ENCODE measurements around the gene SYT8. TPM values are rescaled to one million over a fixed set of nuclear protein-coding genes. Genes with fewer than 3 reads are reported as not detected.
"Not testable (repeated sequence)": the region's sequence is repeated elsewhere in the genome, so short reads cannot be mapped to it uniquely, and the experiment has no call there.

SYT8 gene
- total RNA-seq, 2 experiments from 2014 or later = not detected

DNA sequence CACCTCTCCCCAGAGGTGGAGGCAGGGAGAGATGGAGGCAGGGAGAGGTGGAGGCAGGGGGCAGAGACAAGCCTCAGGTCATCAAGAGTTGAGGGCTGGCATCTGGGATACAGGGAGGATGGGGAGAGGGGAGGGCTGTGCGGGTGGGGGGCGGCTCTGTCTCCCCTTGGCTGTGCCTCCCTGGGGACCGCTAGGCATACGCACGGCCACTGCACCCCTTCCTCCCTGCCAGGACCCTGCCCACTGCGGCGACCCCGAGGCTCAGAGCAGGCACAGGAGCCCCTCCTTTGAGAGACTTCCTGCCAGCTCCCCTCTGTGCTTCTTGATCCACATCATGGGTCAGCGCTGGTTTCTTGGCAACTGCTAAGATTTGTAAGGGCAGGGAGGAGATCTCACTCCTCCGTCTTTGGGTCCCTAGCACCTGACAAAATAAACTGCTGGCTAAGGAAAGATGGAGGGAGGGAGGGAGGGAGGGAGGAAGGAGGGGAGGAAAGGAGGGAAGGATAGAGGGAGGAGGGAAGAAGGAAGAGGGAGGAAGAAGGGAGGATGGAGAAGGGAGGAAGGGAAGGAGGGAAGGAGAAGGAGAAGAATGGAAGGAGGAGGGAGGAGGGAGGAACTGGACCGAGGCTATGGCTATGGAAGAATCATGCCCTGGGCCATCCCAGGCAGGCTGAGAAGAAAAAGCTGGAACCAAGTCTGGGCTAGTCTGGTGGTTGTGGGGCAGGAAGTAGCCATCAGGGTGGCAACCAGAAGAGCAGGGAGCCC is 38.4 kb downstream of the SYT8 start:
- Histone ChIP-seq H3K9me3 (ENCODE audit: low read length) (no peaks in the 10 kb centered on the region), H3K4me1 (ENCODE audit: insufficient read depth, low read length, poor library complexity, severe bottlenecking) (no peaks in the 10 kb centered on the region), H3K27ac (ENCODE audit: low read depth, low read length, poor library complexity, severe bottlenecking) (no peak overlapping the region), H2AFZ (ENCODE audit: low read length) (no peak overlapping the region), H3K79me2 (ENCODE audit: insufficient read depth, low read depth, low read length) (no peaks in the 10 kb centered on the region), H3K9me2 (ENCODE audit: insufficient read depth, low read length) (no peaks in the 10 kb centered on the region), H3K4me2 (ENCODE audit: low read length) (no peak overlapping the region), H4K20me1 (ENCODE audit: insufficient read depth, low read length) (no peaks in the 10 kb centered on the region; the same call in 1 of the 2 replicates), H3K4me3 (ENCODE audit: low read depth, low read length, poor library complexity, severe bottlenecking) (no peak overlapping the region), H3K36me3 (ENCODE audit: insufficient read depth, low read length) (no peaks in the 10 kb centered on the region)
- ChIA-PET POLR2A (no interaction called here), CTCF (ENCODE audit: unreplicated experiment) (no interaction called here)
- TF ChIP-seq EZH2phosphoT487 (IDR thresholded peaks at IDR 0.05; ENCODE audit: borderline replicate concordance, low read depth, low read length) = no peak
- TF ChIP-seq, protein P1, sequence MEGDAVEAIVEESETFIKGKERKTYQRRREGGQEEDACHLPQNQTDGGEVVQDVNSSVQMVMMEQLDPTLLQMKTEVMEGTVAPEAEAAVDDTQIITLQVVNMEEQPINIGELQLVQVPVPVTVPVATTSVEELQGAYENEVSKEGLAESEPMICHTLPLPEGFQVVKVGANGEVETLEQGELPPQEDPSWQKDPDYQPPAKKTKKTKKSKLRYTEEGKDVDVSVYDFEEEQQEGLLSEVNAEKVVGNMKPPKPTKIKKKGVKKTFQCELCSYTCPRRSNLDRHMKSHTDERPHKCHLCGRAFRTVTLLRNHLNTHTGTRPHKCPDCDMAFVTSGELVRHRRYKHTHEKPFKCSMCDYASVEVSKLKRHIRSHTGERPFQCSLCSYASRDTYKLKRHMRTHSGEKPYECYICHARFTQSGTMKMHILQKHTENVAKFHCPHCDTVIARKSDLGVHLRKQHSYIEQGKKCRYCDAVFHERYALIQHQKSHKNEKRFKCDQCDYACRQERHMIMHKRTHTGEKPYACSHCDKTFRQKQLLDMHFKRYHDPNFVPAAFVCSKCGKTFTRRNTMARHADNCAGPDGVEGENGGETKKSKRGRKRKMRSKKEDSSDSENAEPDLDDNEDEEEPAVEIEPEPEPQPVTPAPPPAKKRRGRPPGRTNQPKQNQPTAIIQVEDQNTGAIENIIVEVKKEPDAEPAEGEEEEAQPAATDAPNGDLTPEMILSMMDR (conservative IDR thresholded peaks at IDR 0.05; ENCODE audit: low read length) = no peak
- DNase-seq (ENCODE audit: low spot score) = no peak
- BruUV-seq (replicated peaks) = no TSS peak
- intact Hi-C loops (cut with micrococcal nuclease; ENCODE audit: unreplicated experiment) = no loop called here

DNA sequence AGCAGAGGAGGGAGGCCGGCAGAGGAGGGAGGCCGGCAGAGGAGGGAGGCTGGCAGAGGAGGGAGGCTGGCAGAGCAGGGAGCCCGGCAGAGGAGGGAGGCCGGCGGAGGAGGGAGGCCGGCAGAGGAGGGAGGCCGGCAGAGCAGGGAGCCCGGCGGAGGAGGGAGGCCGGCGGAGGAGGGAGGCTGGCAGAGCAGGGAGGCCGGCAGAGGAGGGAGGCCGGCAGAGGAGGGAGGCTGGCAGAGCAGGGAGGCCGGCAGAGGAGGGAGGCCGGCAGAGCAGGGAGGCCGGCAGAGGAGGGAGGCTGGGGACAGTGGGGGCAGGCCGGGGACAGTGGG is 39.0 kb downstream of the SYT8 start:
- H3K79me2 ChIP-seq (ENCODE audit: insufficient read depth, low read depth, low read length); H3K9me3 ChIP-seq (ENCODE audit: low read length); H2AFZ ChIP-seq (ENCODE audit: low read length); POLR2A ChIA-PET; H3K4me2 ChIP-seq (ENCODE audit: low read length); CTCF ChIA-PET (ENCODE audit: unreplicated experiment); H3K36me3 ChIP-seq (ENCODE audit: insufficient read depth, low read length); H3K4me1 ChIP-seq (ENCODE audit: insufficient read depth, low read length, poor library complexity, severe bottlenecking); intact Hi-C loops (cut with micrococcal nuclease; ENCODE audit: unreplicated experiment); BruUV-seq (replicated peaks); H3K4me3 ChIP-seq (ENCODE audit: low read depth, low read length, poor library complexity, severe bottlenecking); H4K20me1 ChIP-seq (ENCODE audit: insufficient read depth, low read length); DNase-seq (ENCODE audit: low spot score); H3K9me2 ChIP-seq (ENCODE audit: insufficient read depth, low read length); H3K27ac ChIP-seq (ENCODE audit: low read depth, low read length, poor library complexity, severe bottlenecking): not testable (repeated sequence)

DNA sequence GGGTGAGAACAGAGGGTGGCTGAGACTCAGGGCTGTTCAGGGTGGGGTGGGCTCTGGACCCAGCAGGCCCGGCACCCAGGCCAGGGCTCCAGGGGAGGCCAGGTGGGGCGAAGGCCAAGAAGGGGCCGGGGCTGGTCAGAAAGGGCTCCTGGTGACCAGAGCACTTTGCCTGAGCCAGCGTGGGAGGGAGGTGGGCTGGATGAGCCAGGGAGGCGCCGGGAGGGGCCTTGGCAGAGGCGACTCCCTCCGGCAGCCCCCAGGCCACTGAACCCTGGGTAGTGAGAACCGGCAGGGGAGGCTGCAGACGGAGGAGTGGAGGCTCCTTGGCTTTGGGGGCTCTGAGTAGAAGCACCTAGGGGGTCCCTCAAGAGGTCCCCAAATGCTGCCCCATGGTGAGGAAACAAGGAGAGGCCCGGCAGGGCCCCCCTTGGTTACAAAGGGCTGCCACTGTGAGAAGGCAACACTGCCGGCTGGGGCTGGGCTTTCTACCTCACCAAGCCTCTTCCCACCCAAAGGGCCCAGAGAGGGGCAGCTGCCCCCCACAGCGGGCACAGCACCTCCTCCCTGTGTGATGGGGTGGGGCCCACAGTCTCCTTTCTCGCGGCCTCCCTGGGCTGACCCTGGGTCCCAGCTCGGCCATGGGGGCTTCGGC is 39.8 kb downstream of the SYT8 start:
- H3K4me2 ChIP-seq (ENCODE audit: low read length); POLR2A ChIA-PET; BruUV-seq (replicated peaks); H4K20me1 ChIP-seq (ENCODE audit: insufficient read depth, low read length); H3K9me3 ChIP-seq (ENCODE audit: low read length); DNase-seq (ENCODE audit: low spot score); H3K79me2 ChIP-seq (ENCODE audit: insufficient read depth, low read depth, low read length); intact Hi-C loops (cut with micrococcal nuclease; ENCODE audit: unreplicated experiment); H3K4me1 ChIP-seq (ENCODE audit: insufficient read depth, low read length, poor library complexity, severe bottlenecking); H3K4me3 ChIP-seq (ENCODE audit: low read depth, low read length, poor library complexity, severe bottlenecking); CTCF ChIA-PET (ENCODE audit: unreplicated experiment); H3K36me3 ChIP-seq (ENCODE audit: insufficient read depth, low read length); H3K27ac ChIP-seq (ENCODE audit: low read depth, low read length, poor library complexity, severe bottlenecking); H3K9me2 ChIP-seq (ENCODE audit: insufficient read depth, low read length); H2AFZ ChIP-seq (ENCODE audit: low read length): not testable (repeated sequence)
